IPS-NIHi7 (cell line): Measurements from ENCODE around the gene CIAO2B.

Source experiments
- DNase-seq: peaks from one replicate; pipeline ENCODE4 v3.0.0; 2012; ENCODE audit warnings: mixed read lengths; ENCODE audit errors: extremely low spot score

CIAO2B gene

DNA sequence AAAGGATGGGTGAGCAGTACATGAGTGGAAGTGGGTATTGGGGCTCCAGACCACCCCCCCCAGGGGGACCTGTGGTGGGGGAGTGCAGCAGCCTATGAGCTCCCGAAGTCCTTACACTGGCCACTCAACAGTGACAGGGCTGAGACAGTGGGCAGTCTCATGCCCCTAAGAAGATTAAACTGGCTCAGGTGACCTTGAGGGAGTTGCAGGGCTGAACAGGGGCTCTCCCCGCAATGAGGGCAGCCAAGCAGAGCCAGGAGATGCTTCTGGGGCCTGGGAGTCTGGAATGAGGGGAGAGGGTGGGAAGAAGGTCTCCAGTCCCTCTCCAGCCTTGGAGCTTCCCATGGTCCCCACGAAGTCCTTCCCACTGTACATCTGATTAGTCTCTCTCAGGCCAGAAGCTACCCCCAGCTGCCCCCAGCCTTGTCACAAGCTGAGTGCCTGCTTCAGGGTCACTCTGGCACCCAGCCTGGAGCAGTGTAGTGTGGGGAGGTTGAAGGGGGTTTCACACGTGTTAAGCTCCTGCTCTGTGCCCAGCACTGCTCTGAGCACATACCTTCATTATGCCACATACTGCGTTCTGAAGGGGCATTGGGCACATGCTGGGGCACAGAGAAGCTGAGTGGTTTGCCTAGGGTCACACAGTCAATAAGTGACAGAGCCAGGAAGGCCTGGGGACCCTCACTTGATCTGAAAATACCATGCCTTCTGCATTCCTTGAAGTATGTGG lies 14.5 kb downstream of the CIAO2B start:
- DNase-seq, result no peak

DNA sequence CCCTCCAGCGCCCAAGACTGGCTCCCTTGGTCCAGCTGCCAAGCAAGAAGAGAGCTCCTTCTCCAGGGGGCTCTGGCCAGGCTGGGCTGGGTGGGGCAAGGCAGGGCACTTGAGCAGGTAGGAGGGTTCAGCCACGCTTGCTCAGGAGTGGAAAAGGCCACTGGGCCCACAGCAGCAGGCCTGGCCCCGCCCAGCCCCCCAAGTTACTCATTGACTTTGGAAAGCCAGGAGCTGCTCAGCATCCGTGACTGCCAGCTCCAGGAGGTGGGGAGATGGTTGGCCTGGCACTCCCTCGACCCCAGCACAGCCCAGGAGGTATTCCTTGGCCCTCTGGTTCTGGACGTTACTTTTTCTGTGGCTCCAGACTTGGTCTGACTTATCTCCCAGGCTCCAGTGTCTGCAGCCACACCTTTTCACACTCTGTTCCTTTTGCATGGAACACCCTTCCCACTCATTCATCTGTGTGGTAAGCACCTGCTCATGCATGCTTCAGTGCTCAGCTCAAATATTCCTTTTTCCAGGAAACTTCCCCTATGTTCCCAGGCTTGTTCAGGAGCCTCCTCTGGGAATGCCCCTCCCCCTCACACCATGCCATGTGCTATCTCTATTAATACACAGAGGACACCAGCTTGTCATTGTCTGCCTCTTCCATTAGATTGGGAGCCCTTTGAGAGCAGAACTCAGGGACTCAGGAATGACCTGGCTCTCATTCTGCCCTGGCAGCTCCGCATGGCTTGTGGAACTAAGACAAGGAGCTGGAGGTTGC lies 15.2 kb downstream of the CIAO2B start, which contains the start of gene CDH16:
TSS of gene CDH16 (minus strand) at position 83 of the 766 bp plus-strand sequence. CDS start 820 bp downstream, outside the sequence.
- no peak for DNase-seq

DNA sequence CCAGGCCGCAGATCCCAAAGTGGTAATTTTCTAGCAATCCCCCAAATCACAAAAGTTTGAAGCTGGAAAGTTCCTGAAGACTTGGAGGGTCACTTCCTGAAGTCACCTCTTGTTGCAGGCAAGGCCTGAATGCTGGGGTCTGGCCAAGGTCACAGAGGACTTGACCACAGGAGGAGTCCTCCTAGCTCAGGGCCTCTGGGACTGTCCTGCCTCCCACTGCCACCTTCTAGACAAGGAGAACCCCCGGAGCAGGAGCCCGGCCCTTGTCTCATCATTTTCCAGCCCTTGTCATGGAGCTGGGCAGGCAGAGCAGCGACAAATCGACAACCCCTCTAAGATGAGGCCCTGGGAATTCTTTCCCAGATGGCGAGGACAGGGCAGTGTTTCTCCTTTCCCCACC lies 15.8 kb downstream of the CIAO2B start:
- DNase-seq, result no peak

DNA sequence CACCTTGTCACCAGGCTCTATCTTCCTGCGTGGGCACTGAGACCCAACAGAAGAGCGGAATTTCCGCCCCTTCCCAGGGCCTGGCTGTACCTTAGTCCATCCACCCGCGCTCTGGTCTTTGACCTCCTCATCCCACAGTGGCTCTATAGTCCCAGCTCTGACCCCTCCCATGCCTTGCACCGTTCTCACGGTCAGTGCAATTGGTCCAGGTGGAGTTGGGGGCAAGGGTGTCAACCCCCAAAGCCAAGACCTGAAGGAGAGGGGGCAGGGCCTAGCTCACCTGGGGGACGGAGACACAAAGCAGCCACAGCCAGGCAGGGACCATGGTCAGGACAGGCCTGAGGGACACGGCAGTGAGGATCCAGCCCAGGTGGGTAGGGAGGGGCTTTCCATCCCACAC lies 16.5 kb downstream of the CIAO2B start:
- DNase-seq, result no peak

- no peak for DNase-seq
Observed at GRCh38 chr16:66916518-66916917, 17.7 kb downstream of the CIAO2B start.

GRCh38 chr16:66915041-66915440 lies 19.2 kb downstream of the CIAO2B start:
- no peak for DNase-seq

DNA sequence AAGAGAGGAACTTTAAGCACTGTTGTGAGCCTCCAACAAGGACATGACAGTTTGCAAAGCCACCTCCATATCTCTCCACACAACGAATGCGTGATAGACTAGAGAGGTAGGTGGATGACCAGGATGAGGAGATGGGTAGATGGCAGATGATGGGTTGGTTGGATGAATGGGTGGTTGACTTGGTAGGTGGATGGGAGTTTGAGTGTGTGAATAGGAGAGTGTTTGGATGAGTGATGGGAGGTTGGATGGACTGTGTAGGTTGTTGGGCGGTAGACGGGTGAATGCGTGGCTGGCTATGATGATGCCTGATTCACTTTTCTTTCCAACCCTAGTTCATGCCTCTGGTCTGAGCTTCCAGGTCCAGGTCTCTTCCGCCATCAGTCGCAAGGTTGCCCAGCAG lies 19.7 kb downstream of the CIAO2B start:
- no peak for DNase-seq

- no peak for DNase-seq
Observed at GRCh38 chr16:66913711-66914110, 20.5 kb downstream of the CIAO2B start.

- DNase-seq, result peak; percentile 83
Observed at GRCh38 chr16:66913081-66913480, 21.1 kb downstream of the CIAO2B start.

GRCh38 chr16:66911801-66912200 lies 22.4 kb downstream of the CIAO2B start:
- no peak for DNase-seq

DNA sequence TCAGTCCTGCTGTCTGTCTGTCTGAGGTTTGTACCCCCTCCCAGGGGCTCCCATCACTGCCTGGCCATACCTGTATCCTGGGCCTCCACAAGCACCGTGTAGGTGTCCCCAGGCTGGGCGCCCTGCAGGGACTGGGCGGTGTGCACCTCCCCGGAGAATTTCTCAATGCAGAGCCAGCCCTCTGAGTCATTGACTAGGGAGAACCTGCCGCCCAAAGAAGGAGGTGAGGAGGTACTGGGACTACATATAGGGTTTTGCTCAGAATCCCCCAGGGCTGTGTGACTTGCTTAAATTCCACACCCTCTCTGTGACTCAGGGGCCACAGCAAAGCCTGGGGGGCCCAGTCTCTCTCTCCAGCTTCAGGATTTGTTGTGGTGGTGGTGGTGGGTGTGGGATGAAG lies 23.1 kb downstream of the CIAO2B start:
- no peak for DNase-seq

DNA sequence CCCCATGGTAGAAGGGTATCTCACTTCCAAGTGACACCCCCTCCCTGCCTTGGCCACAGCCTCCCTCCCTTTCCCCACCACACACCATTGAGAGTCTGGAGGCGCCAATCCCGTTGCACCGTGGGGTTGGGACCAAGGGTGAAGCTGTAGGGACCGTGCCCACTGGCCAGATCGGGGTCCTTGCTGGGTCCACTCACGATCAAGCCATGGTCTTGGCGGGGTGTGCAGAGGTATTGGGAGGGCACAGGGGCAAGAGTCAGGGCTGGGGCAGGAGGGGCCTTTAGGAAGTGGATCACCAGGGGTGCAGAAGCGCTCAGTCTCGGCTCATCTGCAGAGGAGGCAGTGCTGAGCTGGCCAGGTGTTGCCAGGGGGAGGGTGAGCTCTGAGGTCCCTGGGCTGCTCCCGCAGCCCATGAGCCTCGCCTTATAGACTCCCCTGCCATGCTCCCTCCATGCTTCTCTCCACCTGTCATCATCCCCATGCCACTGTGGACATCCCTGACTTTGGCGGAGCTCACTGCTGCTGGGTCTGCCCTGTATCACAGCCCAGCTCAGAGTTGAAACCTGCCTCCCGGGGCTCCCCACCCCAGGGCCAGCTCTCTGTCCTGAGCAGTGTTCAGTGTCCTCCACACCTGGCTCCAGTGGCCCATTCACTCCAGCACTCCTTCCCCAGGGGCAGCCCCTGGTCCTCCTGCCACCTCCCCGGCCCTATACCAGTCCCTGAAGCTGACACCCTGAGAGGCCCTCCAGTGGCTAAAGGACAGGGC lies 23.8 kb downstream of the CIAO2B start:
- DNase-seq, result no peak

DNA sequence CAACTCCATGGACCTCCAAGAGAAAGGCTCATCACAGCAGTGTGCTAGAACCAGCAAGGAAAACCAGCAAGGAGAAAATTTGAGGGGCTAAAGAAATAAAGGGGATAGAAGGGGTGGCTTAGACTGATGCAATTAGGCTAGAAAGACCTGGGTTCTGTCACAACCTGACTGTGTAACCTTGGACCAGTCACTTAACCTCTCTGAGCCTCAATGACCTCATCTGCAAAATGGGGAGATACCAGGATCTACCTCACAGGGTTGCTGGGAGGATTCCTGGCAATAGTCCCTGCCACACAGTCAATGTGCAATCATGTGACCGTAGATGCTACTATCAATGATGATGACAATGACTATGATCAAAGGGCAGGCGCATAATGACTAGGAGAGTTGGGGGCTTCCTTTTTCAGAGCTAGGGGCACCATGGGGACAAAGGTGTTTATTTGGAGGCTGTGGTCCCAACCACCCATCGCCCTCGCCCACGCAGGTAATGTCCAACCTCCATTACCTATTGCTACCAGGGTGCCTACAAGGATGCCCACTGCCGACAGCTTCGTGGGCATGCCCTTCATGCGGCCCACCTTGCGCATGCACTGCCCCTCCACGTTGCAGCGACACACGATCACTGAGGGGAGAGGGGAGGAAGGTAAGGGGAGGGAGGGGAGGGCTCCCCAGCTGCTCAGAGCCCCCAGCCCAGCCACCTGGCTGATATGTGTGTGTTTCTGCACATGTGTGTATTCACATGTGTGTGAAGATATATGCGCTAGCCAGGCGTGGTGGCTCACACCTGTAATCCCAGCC lies 25.2 kb downstream of the CIAO2B start:
- DNase-seq, result no peak

DNA sequence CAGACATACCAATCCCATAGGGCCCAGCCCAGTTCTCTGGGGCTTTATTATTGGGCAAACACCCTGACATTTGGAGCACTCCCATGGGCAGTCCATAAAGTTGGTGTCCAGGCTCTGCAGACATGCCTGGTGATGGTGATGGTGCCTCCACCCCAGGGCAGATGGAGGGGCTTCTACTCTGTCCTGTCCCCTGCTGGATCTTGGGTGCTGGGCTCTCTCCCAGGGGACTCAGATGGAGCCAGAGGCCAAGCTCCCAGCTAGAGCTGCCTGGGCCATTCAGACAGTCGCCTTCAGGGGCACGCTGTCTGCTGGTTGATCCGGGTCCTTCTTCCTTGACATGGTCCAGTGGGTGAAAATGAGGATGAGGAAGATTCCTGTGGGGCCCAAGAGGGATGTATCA lies 26.1 kb downstream of the CIAO2B start:
- no peak for DNase-seq

DNA sequence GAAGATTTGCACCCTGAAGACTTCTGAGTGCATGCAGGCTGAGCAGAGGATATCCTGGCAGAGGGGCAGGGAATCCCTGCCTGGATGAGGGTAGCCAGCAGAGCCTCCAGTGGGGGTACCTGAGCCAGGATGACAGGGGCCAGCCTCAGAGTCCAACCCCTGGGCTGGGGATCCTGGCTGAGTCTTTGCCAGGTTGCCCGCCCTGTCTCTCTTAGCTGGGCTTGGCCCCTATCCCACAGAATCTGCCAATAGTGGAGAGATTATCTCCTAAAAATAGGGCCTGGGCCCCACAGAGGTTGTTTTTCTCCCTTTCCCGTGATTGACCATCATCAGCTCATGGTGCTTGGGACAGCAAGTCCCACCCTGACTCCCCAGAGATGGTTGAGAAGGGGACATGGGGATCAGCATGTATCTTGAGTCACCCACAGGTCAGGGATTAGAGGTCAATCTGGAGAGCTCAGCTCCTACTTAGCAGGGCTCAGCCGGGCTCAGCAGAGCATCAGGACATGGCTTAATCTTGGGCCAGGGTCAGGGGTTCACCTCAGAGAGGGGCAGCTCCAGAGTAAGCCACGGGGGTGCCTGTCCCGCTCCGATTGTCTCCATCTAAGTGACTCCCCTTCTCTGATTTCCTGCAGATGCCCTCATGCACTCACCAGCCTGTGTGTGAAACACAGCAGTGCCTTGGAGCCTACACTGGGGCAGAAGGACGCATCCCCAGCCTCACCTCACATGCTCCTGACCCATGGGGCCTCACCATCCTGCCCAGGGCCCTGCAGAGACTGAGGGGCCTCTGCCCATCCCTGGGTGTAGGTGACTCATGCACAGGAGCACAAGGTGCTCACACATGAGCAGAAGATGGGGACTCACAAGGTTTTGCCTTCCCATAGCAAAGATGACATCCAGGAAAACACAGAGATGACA lies 27.0 kb downstream of the CIAO2B start:
- DNase-seq, result no peak

DNA sequence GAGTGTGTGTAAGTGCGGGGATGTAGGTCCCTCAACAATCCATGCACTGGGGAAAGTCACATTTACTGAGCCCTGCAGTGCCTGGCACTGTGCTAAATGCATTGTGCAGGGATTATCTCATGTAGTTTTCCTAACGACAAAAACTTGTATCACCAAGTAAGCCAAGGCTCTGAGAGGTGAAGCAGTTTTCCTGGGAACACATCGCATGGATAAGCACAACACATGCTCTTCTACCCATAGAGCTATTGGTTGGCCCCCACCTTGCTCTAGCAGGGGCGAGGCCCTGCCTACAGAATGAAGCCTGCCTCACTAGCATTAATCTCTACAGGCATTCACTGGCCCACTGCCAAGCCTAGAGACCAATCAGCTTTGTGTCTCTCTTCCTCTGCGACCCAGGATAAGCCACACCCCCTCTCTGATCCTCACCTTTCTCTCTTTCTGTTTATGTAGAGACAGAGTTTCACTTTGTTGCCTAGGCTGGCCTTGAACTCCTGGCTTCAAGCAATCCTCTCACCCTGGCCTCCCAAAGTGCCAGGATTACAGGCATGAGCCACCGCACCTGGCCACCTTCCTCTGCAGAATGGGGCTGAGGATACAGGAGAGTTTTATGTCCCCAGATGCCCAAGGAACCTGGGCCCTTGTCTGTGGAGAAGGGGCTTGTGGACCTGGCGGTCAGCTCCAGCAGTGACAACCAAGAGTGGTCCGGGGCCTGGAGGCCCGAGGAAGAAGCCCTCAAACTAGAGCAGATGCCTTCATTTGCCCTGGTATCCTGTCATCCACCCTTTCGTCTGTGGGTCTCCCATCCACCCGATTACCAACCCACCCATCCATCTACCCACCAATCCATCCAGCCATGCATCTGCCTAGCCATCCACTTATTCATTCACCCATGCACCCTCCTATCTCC lies 28.3 kb downstream of the CIAO2B start:
- peak; percentile 83 for DNase-seq

DNA sequence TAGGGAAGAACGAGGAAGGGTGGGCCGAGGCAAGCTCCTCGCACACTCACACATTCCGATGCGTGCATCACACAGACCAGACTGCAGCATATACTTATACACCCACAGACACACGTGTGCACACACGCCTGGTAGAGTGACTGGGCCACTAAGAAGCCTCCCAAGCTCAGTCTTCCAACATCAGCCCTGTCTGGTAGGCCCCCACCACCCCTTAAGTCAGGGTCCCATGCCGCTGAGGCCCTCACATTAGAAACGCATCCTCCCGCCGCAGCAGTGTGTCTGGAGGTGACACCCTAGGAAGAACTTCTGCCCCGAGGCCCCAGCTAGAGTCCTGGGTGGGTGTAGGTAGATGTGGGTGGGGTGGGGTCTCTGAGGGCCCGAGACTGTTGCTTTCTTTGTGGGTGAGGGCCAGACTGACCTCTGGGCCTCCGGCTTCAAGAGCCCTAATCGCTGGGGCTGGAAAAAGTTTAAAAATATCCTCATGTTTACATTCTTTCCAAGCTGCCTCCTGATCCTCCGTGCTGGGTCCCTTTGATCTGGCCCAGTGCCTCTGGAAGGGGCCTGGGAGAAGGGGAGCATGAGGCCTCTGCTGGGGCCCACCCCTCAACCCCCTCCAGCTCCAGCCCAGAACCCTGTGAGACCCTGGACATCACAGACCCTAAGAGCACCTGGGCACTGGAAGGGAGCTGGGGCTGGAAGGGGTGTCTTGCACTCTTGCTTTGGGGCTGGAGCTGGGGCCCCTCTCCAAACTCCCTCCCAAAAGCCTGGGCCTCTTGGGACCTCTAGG lies 29.2 kb downstream of the CIAO2B start:
- no peak for DNase-seq

DNA sequence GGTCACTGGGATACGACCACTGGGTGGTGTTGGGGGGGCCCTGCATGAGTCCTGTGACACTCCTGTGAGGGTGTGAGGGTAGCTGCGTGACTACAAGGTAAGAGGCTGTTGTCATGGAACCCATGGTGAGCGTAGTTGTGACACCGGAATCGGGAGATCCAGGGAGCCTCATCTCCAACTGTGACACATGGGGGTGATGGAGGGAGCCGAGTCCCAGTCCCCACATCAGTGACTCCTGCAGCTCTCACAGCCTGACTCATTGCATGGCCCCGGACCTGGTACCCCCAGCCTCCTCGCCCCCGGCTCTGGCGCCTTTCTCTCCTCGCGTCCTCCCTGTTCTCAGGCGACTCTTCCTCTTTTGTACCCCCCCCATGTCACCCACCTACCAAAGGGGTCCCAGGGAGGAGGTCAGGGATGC lies 29.8 kb downstream of the CIAO2B start:
- no peak for DNase-seq
